ENCODE measurements around the gene ANKS6.

DNA sequence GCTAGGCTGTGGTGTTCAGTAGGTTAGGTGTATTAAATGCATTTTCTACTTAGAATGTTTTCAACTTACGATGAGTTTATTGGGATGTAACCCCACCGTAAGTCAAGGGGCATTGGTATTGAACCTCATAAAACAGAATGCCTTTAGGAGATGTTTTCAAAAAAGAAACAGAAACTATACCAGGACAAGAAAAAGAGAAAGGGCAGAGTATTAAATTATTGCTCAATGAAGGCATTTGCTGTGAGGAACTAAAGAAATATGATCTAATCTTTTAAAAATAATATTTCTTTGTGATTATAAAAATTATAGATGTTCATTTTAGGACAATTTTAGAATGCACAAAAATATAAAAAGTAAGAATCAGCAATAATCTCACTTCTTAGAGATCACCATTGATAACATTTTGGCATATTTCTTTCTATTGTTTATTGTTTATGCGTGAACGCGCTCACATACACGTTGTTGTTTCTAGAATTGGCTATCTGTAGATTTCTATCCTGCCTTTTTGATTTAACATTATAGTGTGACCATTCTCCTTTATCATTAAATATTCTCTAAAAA is 19.1 kb upstream of the ANKS6 start:
- TF ChIP-seq, protein P1, sequence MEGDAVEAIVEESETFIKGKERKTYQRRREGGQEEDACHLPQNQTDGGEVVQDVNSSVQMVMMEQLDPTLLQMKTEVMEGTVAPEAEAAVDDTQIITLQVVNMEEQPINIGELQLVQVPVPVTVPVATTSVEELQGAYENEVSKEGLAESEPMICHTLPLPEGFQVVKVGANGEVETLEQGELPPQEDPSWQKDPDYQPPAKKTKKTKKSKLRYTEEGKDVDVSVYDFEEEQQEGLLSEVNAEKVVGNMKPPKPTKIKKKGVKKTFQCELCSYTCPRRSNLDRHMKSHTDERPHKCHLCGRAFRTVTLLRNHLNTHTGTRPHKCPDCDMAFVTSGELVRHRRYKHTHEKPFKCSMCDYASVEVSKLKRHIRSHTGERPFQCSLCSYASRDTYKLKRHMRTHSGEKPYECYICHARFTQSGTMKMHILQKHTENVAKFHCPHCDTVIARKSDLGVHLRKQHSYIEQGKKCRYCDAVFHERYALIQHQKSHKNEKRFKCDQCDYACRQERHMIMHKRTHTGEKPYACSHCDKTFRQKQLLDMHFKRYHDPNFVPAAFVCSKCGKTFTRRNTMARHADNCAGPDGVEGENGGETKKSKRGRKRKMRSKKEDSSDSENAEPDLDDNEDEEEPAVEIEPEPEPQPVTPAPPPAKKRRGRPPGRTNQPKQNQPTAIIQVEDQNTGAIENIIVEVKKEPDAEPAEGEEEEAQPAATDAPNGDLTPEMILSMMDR (IDR thresholded peaks at IDR 0.05), result no peak
- TF ChIP-seq POLR2A (IDR thresholded peaks at IDR 0.05) (no peak), POLR2AphosphoS5 (IDR thresholded peaks at IDR 0.05) (no peak)

All from breast epithelium (tissue), 3 donors.